Lower lobe of right lung (tissue), 2 donors: Measurements from ENCODE around the gene LINGO1. TPM values are rescaled to one million over a fixed set of nuclear protein-coding genes. Genes with fewer than 3 reads are reported as not detected.

Experiments used
- ATAC-seq, 2 donors: fragments of 200-7000 bp; cut with Tn5 transposase; one replicate each; pipeline ENCODE4 v1.9.1; 2020 to 2022; ENCODE audit warnings: mild to moderate bottlenecking in 2 of 2, moderate library complexity in 2 of 2
- DNase-seq: peaks from one replicate; pipeline ENCODE4 v3.0.0-alpha.2; 2020
- H3K27ac ChIP-seq: fragments of 200-600 bp; one replicate; pipeline ENCODE4 v1.8.0; 2022
- H3K27me3 ChIP-seq: fragments of 200-600 bp; one replicate; pipeline ENCODE4 v1.8.0; 2022; ENCODE audit warnings: low read depth
- H3K36me3 ChIP-seq: fragments of 200-600 bp; one replicate; pipeline ENCODE4 v1.8.0; 2022; ENCODE audit warnings: mild to moderate bottlenecking
- H3K4me1 ChIP-seq: fragments of 200-600 bp; one replicate; pipeline ENCODE4 v1.8.0; 2022
- H3K4me3 ChIP-seq: fragments of 200-600 bp; one replicate; pipeline ENCODE4 v1.8.0; 2022; ENCODE audit warnings: mild to moderate bottlenecking
- H3K9me3 ChIP-seq: fragments of 200-600 bp; one replicate; pipeline ENCODE4 v1.8.0; 2022
- intact Hi-C: fragments of 100-400 bp; cut with DNase I; formaldehyde crosslinking; loops from one replicate; pipeline ENCODE4 v1.11.0; 2022
- total RNA-seq: library from RNA; stranded (reverse); fragmentation: NEBNext Ultra II Directional; extraction: Animal tissue kit (Norgen Biotek cat#: 25700); gene quantifications from one replicate; pipeline ENCODE4 v1.2.1, GENCODE V29; 2021
- TF ChIP-seq, protein P1 (sequence below): fragments of 200-600 bp; IDR thresholded peaks from one replicate; pipeline ENCODE4 v1.8.0; 2022; ENCODE audit warnings: antibody characterized with exemption, mild to moderate bottlenecking
- donor health status: DM: no; HTN: yes; CAD: no; lungs with severe emphysema.

LINGO1 gene
- total RNA-seq, 1 donor from 2014 or later = 0.86 TPM

DNA sequence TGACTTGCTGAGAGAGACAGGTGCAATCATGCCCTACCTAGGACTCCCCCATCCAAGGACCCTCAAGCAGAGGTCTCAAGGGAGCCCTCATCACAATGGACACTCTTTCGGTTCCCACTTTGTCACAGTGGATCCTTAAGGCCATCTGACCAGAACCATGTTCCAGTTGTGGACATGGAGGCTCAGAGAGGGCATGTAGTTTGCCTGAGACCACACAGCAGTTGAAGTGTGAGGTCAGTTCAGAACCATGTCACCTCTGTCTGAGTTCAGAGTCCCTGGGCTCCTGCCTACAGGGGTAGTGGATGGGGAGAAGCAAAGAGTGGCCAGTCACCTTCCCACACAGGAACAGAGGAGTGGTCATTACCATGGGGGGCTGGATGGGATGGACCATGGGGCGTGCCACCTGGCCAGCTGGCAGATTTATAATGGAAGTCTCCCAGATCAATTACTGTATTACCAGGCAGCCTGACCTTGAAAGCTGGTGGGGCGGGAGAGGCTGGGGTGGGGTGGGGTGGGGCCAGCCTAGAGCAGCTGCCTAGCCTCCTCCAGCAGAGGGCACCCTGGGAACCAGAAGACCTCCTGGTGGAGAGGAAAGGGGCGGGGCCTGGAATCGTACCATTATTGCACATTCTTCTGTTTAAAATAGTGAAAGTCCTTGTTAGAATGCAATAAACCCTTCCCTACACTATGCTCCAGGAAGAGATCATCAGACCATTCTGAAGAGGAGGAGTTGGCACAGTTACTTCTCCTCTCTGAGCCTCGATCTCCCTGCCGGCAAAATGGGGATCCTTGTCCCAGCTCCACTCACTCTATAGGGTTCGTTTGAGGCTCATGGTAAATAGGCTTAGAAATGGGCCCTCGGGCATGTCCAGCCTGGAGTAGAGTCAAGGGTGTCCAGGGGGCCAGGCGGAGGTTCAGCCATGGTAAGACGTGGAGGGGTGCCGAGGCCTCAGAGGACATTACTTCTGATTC, 26.9 kb upstream of the LINGO1 start:
- H3K4me3 ChIP-seq = no peak overlapping the region
- H3K27me3 ChIP-seq = peaks cover 22% of the 10 kb centered on the region
- no peaks in the 10 kb centered on the region for H3K4me1 ChIP-seq
- H3K36me3 ChIP-seq = no peaks in the 10 kb centered on the region
- H3K9me3 ChIP-seq = no peaks in the 10 kb centered on the region
- DNase-seq (peak; percentile 59), ATAC-seq (peak; percentile 23 to 34)
- no peak overlapping the region for H3K27ac ChIP-seq
- intact Hi-C loops = no loop called here
- TF ChIP-seq, protein P1, sequence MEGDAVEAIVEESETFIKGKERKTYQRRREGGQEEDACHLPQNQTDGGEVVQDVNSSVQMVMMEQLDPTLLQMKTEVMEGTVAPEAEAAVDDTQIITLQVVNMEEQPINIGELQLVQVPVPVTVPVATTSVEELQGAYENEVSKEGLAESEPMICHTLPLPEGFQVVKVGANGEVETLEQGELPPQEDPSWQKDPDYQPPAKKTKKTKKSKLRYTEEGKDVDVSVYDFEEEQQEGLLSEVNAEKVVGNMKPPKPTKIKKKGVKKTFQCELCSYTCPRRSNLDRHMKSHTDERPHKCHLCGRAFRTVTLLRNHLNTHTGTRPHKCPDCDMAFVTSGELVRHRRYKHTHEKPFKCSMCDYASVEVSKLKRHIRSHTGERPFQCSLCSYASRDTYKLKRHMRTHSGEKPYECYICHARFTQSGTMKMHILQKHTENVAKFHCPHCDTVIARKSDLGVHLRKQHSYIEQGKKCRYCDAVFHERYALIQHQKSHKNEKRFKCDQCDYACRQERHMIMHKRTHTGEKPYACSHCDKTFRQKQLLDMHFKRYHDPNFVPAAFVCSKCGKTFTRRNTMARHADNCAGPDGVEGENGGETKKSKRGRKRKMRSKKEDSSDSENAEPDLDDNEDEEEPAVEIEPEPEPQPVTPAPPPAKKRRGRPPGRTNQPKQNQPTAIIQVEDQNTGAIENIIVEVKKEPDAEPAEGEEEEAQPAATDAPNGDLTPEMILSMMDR = peak; percentile 29

DNA sequence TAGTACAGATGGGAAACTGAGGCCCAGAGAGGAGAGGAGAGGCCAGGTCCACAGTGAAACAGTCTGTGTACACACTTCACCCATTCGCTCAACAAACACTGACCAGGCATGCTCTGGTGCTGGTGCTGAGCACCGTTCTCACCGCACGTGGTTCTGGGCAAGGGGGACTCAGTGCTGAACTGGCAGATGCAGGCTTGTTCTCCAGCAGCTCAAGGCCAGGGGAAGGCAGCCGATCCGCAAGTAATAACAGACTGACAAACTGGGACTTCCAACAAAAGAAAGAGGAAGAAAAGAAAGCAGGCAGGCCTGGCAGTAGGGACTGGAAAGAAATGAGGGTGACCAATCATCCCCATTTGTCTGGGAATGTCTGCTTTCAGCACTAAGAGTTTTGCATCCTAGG, 25.6 kb upstream of the LINGO1 start:
- no peak overlapping the region for H3K4me3 ChIP-seq
- ATAC-seq (no peak), DNase-seq (no peak)
- intact Hi-C loops = no loop called here
- H3K9me3 ChIP-seq = no peaks in the 10 kb centered on the region
- no peaks in the 10 kb centered on the region for H3K4me1 ChIP-seq
- no peaks in the 10 kb centered on the region for H3K36me3 ChIP-seq
- TF ChIP-seq, protein P1 = no peak
- H3K27ac ChIP-seq = no peak overlapping the region
- peaks cover 22% of the 10 kb centered on the region for H3K27me3 ChIP-seq

DNA sequence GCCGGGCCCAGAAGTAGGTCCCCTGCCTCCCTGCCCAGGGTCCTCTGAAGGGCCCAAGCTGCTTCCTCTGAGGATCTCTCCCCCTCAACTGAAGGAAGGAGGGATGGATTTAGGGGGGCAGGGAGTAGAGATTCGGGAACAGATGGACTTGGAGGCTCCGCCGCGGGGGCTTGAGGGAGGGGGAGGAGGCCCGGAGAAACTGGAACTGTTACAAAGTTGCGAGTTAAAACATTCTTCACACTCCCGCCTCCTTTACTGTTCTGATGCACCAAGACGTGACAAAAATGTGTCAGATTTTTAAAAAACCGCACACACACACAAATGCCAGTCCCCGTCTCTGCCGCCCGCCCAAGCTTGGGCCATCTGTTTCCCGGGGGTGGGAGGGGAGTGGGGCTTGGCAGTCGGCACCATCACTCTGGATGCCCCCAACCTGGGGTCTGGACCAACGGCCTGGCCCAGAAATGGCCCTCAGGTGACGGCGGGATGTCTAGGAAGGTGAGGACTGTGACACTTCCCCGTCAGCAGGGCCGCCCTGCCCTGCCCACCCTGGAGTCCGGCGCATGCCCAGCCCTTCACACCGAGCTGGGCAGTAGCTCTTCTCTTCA, 25.0 kb upstream of the LINGO1 start:
- Histone ChIP-seq H3K4me3 (no peak overlapping the region), H3K27ac (no peak overlapping the region), H3K9me3 (no peaks in the 10 kb centered on the region), H3K36me3 (no peaks in the 10 kb centered on the region), H3K4me1 (no peaks in the 10 kb centered on the region), H3K27me3 (peaks cover 22% of the 10 kb centered on the region)
- no peak for ATAC-seq
- TF ChIP-seq, protein P1 = no peak
- intact Hi-C loops = no loop called here
- DNase-seq = no peak

DNA sequence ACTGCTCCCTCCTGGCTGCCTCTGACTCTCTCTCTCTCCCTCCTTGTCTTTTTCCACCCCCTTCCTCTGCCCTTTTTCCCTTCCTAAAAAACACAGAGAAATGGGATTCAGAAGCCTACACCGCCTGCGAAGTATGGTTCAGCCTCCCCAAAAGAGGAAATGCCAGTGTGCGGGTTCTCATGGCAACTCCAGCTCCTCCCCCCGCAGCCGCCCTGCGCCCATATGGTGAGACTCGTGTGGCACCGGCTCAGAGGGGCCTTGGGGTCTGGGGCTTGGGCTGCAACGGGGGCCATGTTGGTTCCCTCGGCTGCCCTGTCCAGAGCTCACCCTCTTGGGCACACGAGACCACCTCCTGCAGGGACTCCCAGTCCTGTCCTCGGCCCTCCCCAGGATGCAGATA, 23.6 kb upstream of the LINGO1 start:
- Histone ChIP-seq H3K4me3 (no peak overlapping the region), H3K27me3 (peaks cover 22% of the 10 kb centered on the region), H3K27ac (no peak overlapping the region), H3K36me3 (no peaks in the 10 kb centered on the region), H3K9me3 (no peaks in the 10 kb centered on the region), H3K4me1 (no peaks in the 10 kb centered on the region)
- ATAC-seq = no peak
- no peak for DNase-seq
- intact Hi-C loops = no loop called here
- TF ChIP-seq, protein P1 = no peak

DNA sequence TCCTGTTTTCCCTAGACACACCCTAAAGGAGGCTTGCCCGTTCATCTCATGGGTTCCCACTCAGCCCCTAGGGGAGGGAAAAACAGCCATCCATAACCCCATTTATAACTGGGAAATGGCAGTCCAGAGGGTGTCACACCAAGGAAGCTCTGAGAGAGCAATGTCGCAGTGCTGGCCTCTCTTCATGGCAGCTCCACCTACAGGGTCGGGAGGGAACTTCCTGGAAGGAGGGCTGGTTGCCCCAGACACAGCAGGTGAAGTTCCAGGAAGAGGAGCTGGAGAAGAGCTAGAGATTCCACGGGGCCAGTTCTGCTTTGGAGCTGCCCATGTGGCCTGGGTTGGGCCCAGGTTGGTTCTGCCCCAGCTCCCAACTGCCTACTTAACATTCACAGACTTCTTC, 22.3 kb upstream of the LINGO1 start:
- Histone ChIP-seq H3K27me3 (peaks cover 22% of the 10 kb centered on the region), H3K9me3 (no peaks in the 10 kb centered on the region), H3K27ac (no peak overlapping the region), H3K4me1 (no peaks in the 10 kb centered on the region), H3K36me3 (no peaks in the 10 kb centered on the region), H3K4me3 (no peak overlapping the region)
- intact Hi-C loops = no loop called here
- ATAC-seq = no peak
- TF ChIP-seq, protein P1 = peak; percentile 17
- DNase-seq = no peak
